Endothelial cell of umbilical vein (primary cell): ENCODE results near the gene PPM1H.

Experiments
- CTCF ChIP-seq, 2 donors: IDR thresholded peaks; 1 replicate in 1 of 2; 2 replicates in 1 of 2; pipeline ENCODE4 v1.5.1; 2011; ENCODE audit warnings: low read length in 2 of 2, mild to moderate bottlenecking in 2 of 2, moderate library complexity in 2 of 2, control low read depth in 1 of 2, inconsistent platforms in 1 of 2, low read depth in 1 of 2; ENCODE audit not compliant: insufficient read depth in 1 of 2; ENCODE audit errors: extremely low read depth in 1 of 2
- EZH2 ChIP-seq: IDR thresholded peaks from 2 replicates; pipeline ENCODE4 v1.6.1; 2012; ENCODE audit warnings: borderline replicate concordance, low read depth, mild to moderate bottlenecking, moderate library complexity, low read length, inconsistent platforms; ENCODE audit not compliant: severe bottlenecking
- FOS ChIP-seq: IDR thresholded peaks from 2 replicates; pipeline ENCODE4 v1.6.1; 2011; ENCODE audit warnings: mild to moderate bottlenecking, low read length, moderate library complexity, borderline replicate concordance; ENCODE audit not compliant: insufficient read depth
- MAX ChIP-seq: IDR thresholded peaks from 2 replicates; pipeline ENCODE4 v1.6.1; 2011; ENCODE audit not compliant: insufficient read depth, insufficient read length
- MYC ChIP-seq: IDR thresholded peaks from one replicate; pipeline ENCODE4 v1.6.1; 2011; ENCODE audit warnings: mild to moderate bottlenecking, low read depth, low read length
- POLR2AphosphoS5 ChIP-seq: IDR thresholded peaks from 2 replicates; pipeline ENCODE4 v1.6.1; 2012; ENCODE audit warnings: low read depth, mild to moderate bottlenecking, control low read depth, low read length, moderate library complexity; ENCODE audit not compliant: insufficient read depth

DNA sequence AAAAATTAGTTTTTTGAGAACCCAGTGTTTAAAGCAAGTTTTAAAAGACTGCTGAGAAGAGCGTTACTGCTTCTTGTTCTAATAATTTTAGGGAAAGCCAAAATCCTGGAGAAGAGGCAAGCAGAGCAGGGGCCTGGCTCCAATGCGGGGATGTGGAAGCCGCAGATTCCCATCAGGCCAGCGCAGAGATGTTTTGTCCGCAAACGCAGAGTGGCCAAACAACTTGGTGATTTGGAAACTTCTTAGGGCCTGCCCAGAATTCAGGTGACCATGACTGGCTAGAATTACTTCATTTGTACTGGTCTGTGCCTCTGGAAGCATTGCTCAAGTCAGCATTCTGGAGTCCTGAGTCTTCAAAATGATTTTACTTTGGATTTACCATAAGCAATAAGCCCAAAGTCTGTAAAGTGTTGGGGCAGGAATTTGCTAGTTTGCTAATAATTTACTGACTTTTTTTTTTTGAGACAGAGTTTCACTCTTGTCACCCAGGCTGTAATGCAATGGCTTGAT is 208.4 kb downstream of the PPM1H start:
- TF ChIP-seq CTCF (IDR thresholded peaks at IDR 0.05; ENCODE audit: extremely low read depth in 1 of 2, insufficient read depth in 1 of 2, low read depth in 1 of 2, low read length in 2 of 2), result no peak
- TF ChIP-seq POLR2AphosphoS5, result no peak
- no peak for TF ChIP-seq EZH2
- no peak for TF ChIP-seq FOS
- TF ChIP-seq MAX, result no peak
- TF ChIP-seq MYC, result no peak
